Measurements from ENCODE around the gene MYO16. TPM values are rescaled to one million over a fixed set of nuclear protein-coding genes. Genes with fewer than 3 reads are reported as not detected.

MYO16 gene
- polyA plus RNA-seq, 3 donors from 2014 or later, result not detected

GRCh38 chr13:109196948-109197347, 567.5 kb downstream of the MYO16 start:
- DNase-seq, result no peak
- no peak overlapping the region for H3K27ac Mint-ChIP-seq
- H3K9me3 Mint-ChIP-seq, result peaks cover 0 to 2% (median 0%) of the 10 kb centered on the region in 6 donors
- H3K4me3 Mint-ChIP-seq, result no peak overlapping the region
- H3K27me3 Mint-ChIP-seq (ENCODE audit: low read depth in 3 of 3), result peaks cover 3 to 6% (median 5%) of the 10 kb centered on the region in 3 donors
- H3K4me1 Mint-ChIP-seq, result no peaks in the 10 kb centered on the region
- no peaks in the 10 kb centered on the region for H3K36me3 Mint-ChIP-seq

- Mint-ChIP-seq H3K4me1 (no peaks in the 10 kb centered on the region), H3K27me3 (ENCODE audit: low read depth in 3 of 3) (peaks cover 2 to 5% (median 3%) of the 10 kb centered on the region in 3 donors), H3K9me3 (peaks cover 0 to 5% (median 0%) of the 10 kb centered on the region in 6 donors), H3K4me3 (no peak overlapping the region), H3K27ac (no peak overlapping the region), H3K36me3 (no peaks in the 10 kb centered on the region)
- no peak for DNase-seq
Measured at GRCh38 chr13:109198585-109198984, 569.2 kb downstream of the MYO16 start.

GRCh38 chr13:109199280-109199679, 569.9 kb downstream of the MYO16 start:
- Mint-ChIP-seq H3K9me3 (peaks cover 0 to 5% (median 0%) of the 10 kb centered on the region in 6 donors), H3K4me1 (no peaks in the 10 kb centered on the region), H3K27me3 (ENCODE audit: low read depth in 3 of 3) (peaks cover 3 to 6% (median 5%) of the 10 kb centered on the region in 3 donors), H3K27ac (no peak overlapping the region), H3K4me3 (no peak overlapping the region), H3K36me3 (no peaks in the 10 kb centered on the region)
- no peak for DNase-seq

GRCh38 chr13:109200556-109200955, 571.1 kb downstream of the MYO16 start:
- no peak overlapping the region for H3K4me3 Mint-ChIP-seq
- H3K27me3 Mint-ChIP-seq (ENCODE audit: low read depth in 3 of 3), result peaks cover 3 to 7% (median 5%) of the 10 kb centered on the region in 3 donors
- no peaks in the 10 kb centered on the region for H3K36me3 Mint-ChIP-seq
- H3K9me3 Mint-ChIP-seq, result peaks cover 0 to 5% (median 0%) of the 10 kb centered on the region in 6 donors
- H3K27ac Mint-ChIP-seq, result no peak overlapping the region
- no peaks in the 10 kb centered on the region for H3K4me1 Mint-ChIP-seq
- DNase-seq, result no peak

- Mint-ChIP-seq H3K4me1 (no peaks in the 10 kb centered on the region), H3K4me3 (no peak overlapping the region), H3K9me3 (peaks cover 0 to 5% (median 0%) of the 10 kb centered on the region in 6 donors), H3K27ac (no peak overlapping the region), H3K36me3 (peaks cover 0 to 6% (median 0%) of the 10 kb centered on the region in 3 donors), H3K27me3 (ENCODE audit: low read depth in 3 of 3) (peaks cover 3 to 5% (median 4%) of the 10 kb centered on the region in 3 donors)
- no peak for DNase-seq
Measured at GRCh38 chr13:109203587-109203986, 574.2 kb downstream of the MYO16 start.

DNA sequence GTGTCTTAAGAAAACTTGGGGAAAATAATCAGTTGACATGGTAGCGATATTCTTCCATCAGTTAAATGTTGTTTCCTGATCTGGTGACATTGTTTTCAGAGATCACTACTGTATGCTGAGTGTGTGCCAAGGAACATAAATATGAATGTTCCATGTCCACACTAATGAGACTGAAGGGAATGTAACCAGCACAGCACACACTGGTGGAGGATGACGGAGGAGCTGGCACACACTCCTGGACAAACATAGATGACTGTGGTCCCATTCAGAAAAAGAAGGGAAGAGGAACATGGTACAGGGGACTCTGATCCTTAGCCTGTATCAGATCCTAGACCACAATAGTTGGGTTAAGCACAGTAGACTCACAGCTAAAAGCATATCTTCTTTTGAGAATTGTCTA, 574.8 kb downstream of the MYO16 start:
- Mint-ChIP-seq H3K27me3 (ENCODE audit: low read depth in 3 of 3) (peaks cover 3 to 5% (median 4%) of the 10 kb centered on the region in 3 donors), H3K4me3 (no peak overlapping the region), H3K4me1 (no peaks in the 10 kb centered on the region), H3K36me3 (peaks cover 0 to 6% (median 0%) of the 10 kb centered on the region in 3 donors), H3K9me3 (peaks cover 0 to 5% (median 0%) of the 10 kb centered on the region in 6 donors), H3K27ac (no peak overlapping the region)
- no peak for DNase-seq

DNA sequence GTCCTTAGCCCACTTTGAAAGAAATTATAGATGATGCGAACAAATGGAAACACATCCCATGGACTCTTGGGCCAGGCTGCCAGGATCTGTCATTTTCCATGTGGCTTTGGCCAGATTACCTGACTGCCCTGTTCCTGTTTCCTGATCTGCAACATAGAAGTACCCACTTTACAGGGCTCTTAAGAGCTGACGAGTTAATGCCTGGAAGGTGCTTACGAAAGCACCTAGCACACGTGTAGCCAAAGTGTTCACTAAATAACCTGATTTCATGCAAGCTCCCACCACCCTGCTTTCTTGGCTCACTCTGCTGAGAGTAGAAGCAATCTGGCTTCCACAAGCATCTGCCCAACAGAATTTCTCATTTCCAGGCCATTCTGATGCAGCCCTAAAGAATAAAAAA, 575.2 kb downstream of the MYO16 start:
- peaks cover 3 to 5% (median 4%) of the 10 kb centered on the region in 3 donors for H3K27me3 Mint-ChIP-seq (ENCODE audit: low read depth in 3 of 3)
- peaks cover 0 to 6% (median 0%) of the 10 kb centered on the region in 3 donors for H3K36me3 Mint-ChIP-seq
- no peaks in the 10 kb centered on the region for H3K4me1 Mint-ChIP-seq
- H3K9me3 Mint-ChIP-seq, result peaks cover 0 to 5% (median 0%) of the 10 kb centered on the region in 6 donors
- no peak for DNase-seq
- no peak overlapping the region for H3K4me3 Mint-ChIP-seq
- no peak overlapping the region for H3K27ac Mint-ChIP-seq

GRCh38 chr13:109205315-109205714, 575.9 kb downstream of the MYO16 start:
- Mint-ChIP-seq H3K4me1 (no peaks in the 10 kb centered on the region), H3K36me3 (peaks cover 0 to 6% (median 0%) of the 10 kb centered on the region in 3 donors)
- DNase-seq, result no peak

GRCh38 chr13:109206616-109207015, 577.2 kb downstream of the MYO16 start:
- H3K27ac Mint-ChIP-seq, result no peak overlapping the region
- no peaks in the 10 kb centered on the region for H3K4me1 Mint-ChIP-seq
- H3K36me3 Mint-ChIP-seq, result peaks cover 0 to 6% (median 0%) of the 10 kb centered on the region in 3 donors
- DNase-seq, result no peak
- H3K27me3 Mint-ChIP-seq (ENCODE audit: low read depth in 3 of 3), result peaks cover 0 to 7% (median 5%) of the 10 kb centered on the region in 3 donors
- H3K9me3 Mint-ChIP-seq, result peaks cover 0 to 7% (median 0%) of the 10 kb centered on the region in 6 donors
- no peak overlapping the region for H3K4me3 Mint-ChIP-seq

More at GRCh38 chr13:109205315-109205714, 575.9 kb downstream of the MYO16 start:
- H3K9me3 Mint-ChIP-seq, result peaks cover 0 to 5% (median 0%) of the 10 kb centered on the region in 6 donors
- no peak overlapping the region for H3K27ac Mint-ChIP-seq
- no peak overlapping the region for H3K4me3 Mint-ChIP-seq
- H3K27me3 Mint-ChIP-seq (ENCODE audit: low read depth in 3 of 3), result peaks cover 3 to 7% (median 5%) of the 10 kb centered on the region in 3 donors

GRCh38 chr13:109207622-109208021, 578.2 kb downstream of the MYO16 start:
- Mint-ChIP-seq H3K4me1 (peaks cover 4 to 7% of the 10 kb centered on the region in 2 donors), H3K27ac (no peak overlapping the region), H3K36me3 (peaks cover 0 to 6% (median 0%) of the 10 kb centered on the region in 3 donors), H3K27me3 (ENCODE audit: low read depth in 3 of 3) (peaks cover 0 to 7% (median 5%) of the 10 kb centered on the region in 3 donors), H3K9me3 (peaks cover 0 to 5% (median 0%) of the 10 kb centered on the region in 6 donors), H3K4me3 (no peak overlapping the region)
- no peak for DNase-seq

DNA sequence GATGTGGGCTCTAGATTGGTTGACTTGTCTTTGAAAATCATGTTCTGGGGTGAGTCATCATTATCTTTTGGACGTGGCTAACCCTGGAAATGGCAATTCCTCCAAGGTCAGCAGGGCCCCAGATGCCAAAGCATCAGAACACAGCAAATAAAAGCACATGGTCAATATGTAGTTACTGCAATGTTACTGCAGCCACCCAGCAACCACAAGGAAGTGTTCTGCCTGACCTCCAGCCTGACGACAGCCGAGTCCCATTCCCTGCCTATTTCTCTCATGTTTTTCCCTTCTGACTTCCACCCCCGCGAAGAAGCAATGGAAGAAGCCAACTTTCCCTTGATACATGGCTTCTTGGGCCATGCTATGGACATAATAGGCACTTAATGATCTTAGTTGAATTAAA, 579.1 kb downstream of the MYO16 start:
- DNase-seq, result no peak
- Mint-ChIP-seq H3K36me3 (peaks cover 0 to 6% (median 0%) of the 10 kb centered on the region in 3 donors), H3K4me1 (peaks cover 13 to 16% of the 10 kb centered on the region in 2 donors), H3K27me3 (ENCODE audit: low read depth in 3 of 3) (peaks cover 0 to 7% (median 5%) of the 10 kb centered on the region in 3 donors), H3K9me3 (peaks cover 0 to 2% (median 0%) of the 10 kb centered on the region in 6 donors), H3K4me3 (no peak overlapping the region), H3K27ac (no peak overlapping the region)

DNA sequence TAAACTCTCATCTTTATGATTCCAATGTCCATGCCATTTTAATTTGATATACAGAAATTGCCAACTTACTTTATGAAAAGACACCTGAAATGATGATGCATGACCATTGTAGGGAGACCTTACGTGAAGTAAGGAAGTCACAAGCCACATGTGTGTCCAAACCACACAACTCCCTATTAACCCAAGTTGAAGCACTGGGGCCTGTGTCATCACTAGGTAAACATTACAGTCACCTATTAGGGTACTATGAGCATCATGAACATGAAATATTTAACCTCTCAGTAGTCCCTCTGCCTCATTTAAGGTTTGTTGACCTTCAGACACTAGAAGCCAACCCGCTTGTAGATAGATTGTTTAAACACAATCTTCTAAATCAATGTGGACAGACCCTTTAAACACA, 580.1 kb downstream of the MYO16 start:
- Mint-ChIP-seq H3K27me3 (ENCODE audit: low read depth in 3 of 3) (peaks cover 0 to 5% (median 3%) of the 10 kb centered on the region in 3 donors), H3K27ac (no peak overlapping the region), H3K9me3 (peaks cover 0 to 2% (median 0%) of the 10 kb centered on the region in 6 donors), H3K4me3 (no peak overlapping the region), H3K36me3 (peaks cover 0 to 6% (median 0%) of the 10 kb centered on the region in 3 donors), H3K4me1 (peaks cover 14 to 24% of the 10 kb centered on the region in 2 donors)
- DNase-seq, result no peak

- H3K27ac Mint-ChIP-seq, result no peak overlapping the region
- no peak overlapping the region for H3K4me3 Mint-ChIP-seq
- peaks cover 0 to 6% (median 0%) of the 10 kb centered on the region in 3 donors for H3K36me3 Mint-ChIP-seq
- peaks cover 14 to 29% of the 10 kb centered on the region in 2 donors for H3K4me1 Mint-ChIP-seq
- no peak for DNase-seq
- H3K9me3 Mint-ChIP-seq, result peaks cover 0 to 2% (median 0%) of the 10 kb centered on the region in 6 donors
- peaks cover 2 to 5% (median 3%) of the 10 kb centered on the region in 3 donors for H3K27me3 Mint-ChIP-seq (ENCODE audit: low read depth in 3 of 3)
Measured at GRCh38 chr13:109211616-109212015, 582.2 kb downstream of the MYO16 start.

DNA sequence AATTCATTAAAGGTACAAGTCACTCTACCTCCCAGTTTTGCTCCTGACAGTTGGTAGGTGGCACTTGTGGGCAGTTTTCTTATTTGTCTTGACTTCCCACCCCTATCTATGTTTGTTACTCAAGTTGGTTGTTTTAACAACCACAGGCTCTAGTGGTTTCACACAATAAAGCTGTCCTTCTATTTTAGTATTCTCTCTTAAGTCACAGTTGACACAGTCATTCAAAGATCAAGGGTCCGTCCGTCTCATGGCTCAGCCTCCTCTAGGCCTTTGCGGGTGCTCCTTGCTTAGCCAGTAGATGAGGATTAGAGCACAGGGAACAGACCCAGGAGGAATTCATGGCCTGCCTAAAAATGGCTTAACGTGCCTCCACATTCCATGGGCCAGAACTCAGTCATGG, 583.2 kb downstream of the MYO16 start:
- DNase-seq, result peak; percentile 28 to 48 (median 37)
- H3K27me3 Mint-ChIP-seq (ENCODE audit: low read depth in 3 of 3), result peaks cover 2 to 5% (median 3%) of the 10 kb centered on the region in 3 donors
- H3K36me3 Mint-ChIP-seq, result peaks cover 0 to 5% (median 0%) of the 10 kb centered on the region in 3 donors
- H3K4me1 Mint-ChIP-seq, result peaks cover 14 to 29% of the 10 kb centered on the region in 2 donors
- peak overlapping the region in 3 of 5 donors; percentile 10 to 59 (median 13) for H3K4me3 Mint-ChIP-seq
- peak overlapping the region in 1 of 6 donors; percentile 12 for H3K27ac Mint-ChIP-seq
- peaks cover 0 to 2% (median 0%) of the 10 kb centered on the region in 6 donors for H3K9me3 Mint-ChIP-seq
